ENCODE results near the gene RAB44.

RAB44 gene

GRCh38 chr6:36670271-36670670, 27.4 kb upstream of the RAB44 start:
- no peak overlapping the region for H3K27ac ChIP-seq (ENCODE audit: low read depth, low read length)
- H3K27me3 ChIP-seq (ENCODE audit: control insufficient read depth in 1 of 2, insufficient read depth in 2 of 2, low read length in 2 of 2): no peaks in the 10 kb centered on the region
- no peaks in the 10 kb centered on the region for H3K9me3 ChIP-seq (ENCODE audit: low read length)
- peaks cover 10% of the 10 kb centered on the region for H3K4me1 ChIP-seq (ENCODE audit: insufficient read depth, low read length)
- no peaks in the 10 kb centered on the region for H3K36me3 ChIP-seq (ENCODE audit: insufficient read depth, low read length)
- no peak overlapping the region for H3K9ac ChIP-seq (ENCODE audit: low read length)
- H3K4me3 ChIP-seq (ENCODE audit: low read depth in 1 of 2, low read length in 2 of 2): no peak overlapping the region

GRCh38 chr6:36671687-36672375, 25.8 kb upstream of the RAB44 start:
- peaks cover 6% of the 10 kb centered on the region for H3K4me1 ChIP-seq (ENCODE audit: insufficient read depth, low read length)
- H3K9ac ChIP-seq (ENCODE audit: low read length): no peak overlapping the region
- H3K27me3 ChIP-seq (ENCODE audit: control insufficient read depth in 1 of 2, insufficient read depth in 2 of 2, low read length in 2 of 2): no peaks in the 10 kb centered on the region
- no peak overlapping the region for H3K4me3 ChIP-seq (ENCODE audit: low read depth in 1 of 2, low read length in 2 of 2)
- H3K9me3 ChIP-seq (ENCODE audit: low read length): no peaks in the 10 kb centered on the region
- no peak overlapping the region for H3K27ac ChIP-seq (ENCODE audit: low read depth, low read length)
- no peaks in the 10 kb centered on the region for H3K36me3 ChIP-seq (ENCODE audit: insufficient read depth, low read length)

GRCh38 chr6:36673882-36674281, 23.7 kb upstream of the RAB44 start:
- peaks cover 15% of the 10 kb centered on the region for H3K4me1 ChIP-seq (ENCODE audit: insufficient read depth, low read length)
- H3K9ac ChIP-seq (ENCODE audit: low read length): no peak overlapping the region
- no peak overlapping the region for H3K4me3 ChIP-seq (ENCODE audit: low read depth in 1 of 2, low read length in 2 of 2)
- no peaks in the 10 kb centered on the region for H3K36me3 ChIP-seq (ENCODE audit: insufficient read depth, low read length)
- no peaks in the 10 kb centered on the region for H3K27me3 ChIP-seq (ENCODE audit: control insufficient read depth in 1 of 2, insufficient read depth in 2 of 2, low read length in 2 of 2)
- no peaks in the 10 kb centered on the region for H3K9me3 ChIP-seq (ENCODE audit: low read length)
- no peak overlapping the region for H3K27ac ChIP-seq (ENCODE audit: low read depth, low read length)

GRCh38 chr6:36674942-36675341, 22.7 kb upstream of the RAB44 start:
- Histone ChIP-seq H3K9ac (ENCODE audit: low read length) (no peak overlapping the region), H3K27me3 (ENCODE audit: control insufficient read depth in 1 of 2, insufficient read depth in 2 of 2, low read length in 2 of 2) (no peaks in the 10 kb centered on the region), H3K4me3 (ENCODE audit: low read depth in 1 of 2, low read length in 2 of 2) (no peak overlapping the region), H3K27ac (ENCODE audit: low read depth, low read length) (no peak overlapping the region), H3K4me1 (ENCODE audit: insufficient read depth, low read length) (peaks cover 15% of the 10 kb centered on the region), H3K9me3 (ENCODE audit: low read length) (no peaks in the 10 kb centered on the region), H3K36me3 (ENCODE audit: insufficient read depth, low read length) (no peaks in the 10 kb centered on the region)

GRCh38 chr6:36676141-36677058, 21.2 kb upstream of the RAB44 start:
- H3K4me3 ChIP-seq (ENCODE audit: low read depth in 1 of 2, low read length in 2 of 2): no peak overlapping the region
- peak overlapping the region; percentile 99 for H3K27ac ChIP-seq (ENCODE audit: low read depth, low read length)

GRCh38 chr6:36677059-36677749, 20.4 kb upstream of the RAB44 start:
- Histone ChIP-seq H3K36me3 (ENCODE audit: insufficient read depth, low read length) (no peaks in the 10 kb centered on the region), H3K9me3 (ENCODE audit: low read length) (no peaks in the 10 kb centered on the region), H3K4me3 (ENCODE audit: low read depth in 1 of 2, low read length in 2 of 2) (no peak overlapping the region), H3K27me3 (ENCODE audit: control insufficient read depth in 1 of 2, insufficient read depth in 2 of 2, low read length in 2 of 2) (no peaks in the 10 kb centered on the region), H3K4me1 (ENCODE audit: insufficient read depth, low read length) (peaks cover 27% of the 10 kb centered on the region), H3K27ac (ENCODE audit: low read depth, low read length) (peak overlapping the region; percentile 99), H3K9ac (ENCODE audit: low read length) (no peak overlapping the region)

More at GRCh38 chr6:36676141-36677058, 21.2 kb upstream of the RAB44 start:
- Histone ChIP-seq H3K9ac (ENCODE audit: low read length) (no peak overlapping the region), H3K36me3 (ENCODE audit: insufficient read depth, low read length) (no peaks in the 10 kb centered on the region), H3K27me3 (ENCODE audit: control insufficient read depth in 1 of 2, insufficient read depth in 2 of 2, low read length in 2 of 2) (no peaks in the 10 kb centered on the region), H3K4me1 (ENCODE audit: insufficient read depth, low read length) (peaks cover 21% of the 10 kb centered on the region), H3K9me3 (ENCODE audit: low read length) (no peaks in the 10 kb centered on the region)

- no peak overlapping the region for H3K9ac ChIP-seq (ENCODE audit: low read length)
- no peaks in the 10 kb centered on the region for H3K27me3 ChIP-seq (ENCODE audit: control insufficient read depth in 1 of 2, insufficient read depth in 2 of 2, low read length in 2 of 2)
- H3K36me3 ChIP-seq (ENCODE audit: insufficient read depth, low read length): no peaks in the 10 kb centered on the region
- peak overlapping the region; percentile 99 for H3K27ac ChIP-seq (ENCODE audit: low read depth, low read length)
- no peaks in the 10 kb centered on the region for H3K9me3 ChIP-seq (ENCODE audit: low read length)
- H3K4me3 ChIP-seq (ENCODE audit: low read depth in 1 of 2, low read length in 2 of 2): peak overlapping the region; percentile 34 to 92
- peaks cover 34% of the 10 kb centered on the region for H3K4me1 ChIP-seq (ENCODE audit: insufficient read depth, low read length)
Observed at GRCh38 chr6:36677753-36678487, 19.7 kb upstream of the RAB44 start.

GRCh38 chr6:36678488-36679042, 19.1 kb upstream of the RAB44 start, which contains the start of gene CDKN1A:
Gene CDKN1A (plus strand): TSS chr6:36678714. CDS start chr6:36684102, 5,388 bp downstream.
- Histone ChIP-seq H3K27ac (ENCODE audit: low read depth, low read length) (peak within 1 kb of the TSS; percentile 99), H3K9ac (ENCODE audit: low read length) (peak within 1 kb of the TSS; percentile 95), H3K36me3 (ENCODE audit: insufficient read depth, low read length) (peaks cover under 1% of the 10 kb centered on the region), H3K27me3 (ENCODE audit: control insufficient read depth in 1 of 2, insufficient read depth in 2 of 2, low read length in 2 of 2) (no peaks in the 10 kb centered on the region), H3K9me3 (ENCODE audit: low read length) (no peaks in the 10 kb centered on the region), H3K4me3 (ENCODE audit: low read depth in 1 of 2, low read length in 2 of 2) (peak within 1 kb of the TSS; percentile 75 to 92), H3K4me1 (ENCODE audit: insufficient read depth, low read length) (peaks cover 34% of the 10 kb centered on the region)

- peak overlapping the region; percentile 99 for H3K27ac ChIP-seq (ENCODE audit: low read depth, low read length)
- no peaks in the 10 kb centered on the region for H3K27me3 ChIP-seq (ENCODE audit: control insufficient read depth in 1 of 2, insufficient read depth in 2 of 2, low read length in 2 of 2)
- H3K4me1 ChIP-seq (ENCODE audit: insufficient read depth, low read length): peaks cover 34% of the 10 kb centered on the region
- H3K36me3 ChIP-seq (ENCODE audit: insufficient read depth, low read length): peaks cover 7% of the 10 kb centered on the region
- peak overlapping the region; percentile 75 to 92 for H3K4me3 ChIP-seq (ENCODE audit: low read depth in 1 of 2, low read length in 2 of 2)
- H3K9ac ChIP-seq (ENCODE audit: low read length): peak overlapping the region; percentile 95
- no peaks in the 10 kb centered on the region for H3K9me3 ChIP-seq (ENCODE audit: low read length)
Observed at GRCh38 chr6:36679043-36679833, 18.4 kb upstream of the RAB44 start.

Measured in muscle layer of colon (tissue), 2 donors.